Sigmoid colon (tissue), 7 donors: ENCODE results near the gene PCSK9. TPM values are rescaled to one million over a fixed set of nuclear protein-coding genes. Genes with fewer than 3 reads are reported as not detected.

ENCODE experiments used
- DNase-seq: peaks from one replicate; pipeline ENCODE4 v3.0.0-alpha.2; 2019
- H3K27ac ChIP-seq, 4 donors: fragments of 200-600 bp; sonication (generic); one replicate each; pipeline ENCODE4 v1.5.1; 2016 to 2019; ENCODE audit warnings: mild to moderate bottlenecking in 1 of 4
- H3K27me3 ChIP-seq, 3 donors: fragments of 200-600 bp; sonication (generic); one replicate each; pipeline ENCODE4 v1.5.1; 2019; ENCODE audit warnings: mild to moderate bottlenecking in 1 of 3
- H3K36me3 ChIP-seq, 4 donors: fragments of 200-600 bp; sonication (generic); one replicate each; pipeline ENCODE4 v1.5.1; 2016 to 2019
- H3K4me1 ChIP-seq, 4 donors: fragments of 200-600 bp; sonication (generic); one replicate each; pipeline ENCODE4 v1.5.1; 2017 to 2019
- H3K4me3 ChIP-seq, 4 donors: fragments of 200-600 bp; sonication (generic); one replicate each; pipeline ENCODE4 v1.5.1; 2017 to 2019; ENCODE audit warnings: mild to moderate bottlenecking in 2 of 4, moderate library complexity in 1 of 4
- H3K9me3 ChIP-seq, 4 donors: fragments of 200-600 bp in 3 of 4; sonication (generic) in 3 of 4; one replicate each; pipeline versions ENCODE4 v1.5.1 to v1.6.1; 2013 to 2019
- EP300 ChIP-seq, 4 donors: sonication (generic); formaldehyde crosslinking; IDR thresholded peaks; one replicate each; pipeline ENCODE4 v1.6.1; 2017; ENCODE audit warnings: antibody characterized with exemption in 4 of 4
- POLR2A ChIP-seq, 2 donors: fragments of 450-650 bp; IDR thresholded peaks; one replicate each; pipeline ENCODE4 v1.6.1; 2016; ENCODE audit warnings: antibody characterized with exemption in 2 of 2, mild to moderate bottlenecking in 2 of 2, moderate library complexity in 2 of 2
- POLR2AphosphoS5 ChIP-seq, 4 donors: sonication (generic); formaldehyde crosslinking; IDR thresholded peaks; one replicate each; pipeline ENCODE4 v1.6.1; 2017; ENCODE audit warnings: antibody characterized with exemption in 4 of 4
- WGBS, 2 donors: extraction: QIAGEN DNeasy Blood & Tissue Kit; methylation state at CpG; one replicate each; pipeline ENCODE4 v1.1.7; 2013; 5-methylcytosine and 5-hydroxymethylcytosine counted together
- intact Hi-C: fragments of 100-400 bp; cut with DNase I; formaldehyde crosslinking; loops from one replicate; pipeline ENCODE4 v1.15.1; 2023
- polyA plus RNA-seq, 3 donors: library from polyadenylated mRNA; stranded (reverse); fragments of 200-250 nt; gene quantifications; one replicate each; pipeline ENCODE4 v1.2.3, GENCODE V29; 2013
- total RNA-seq, 4 donors: library from RNA; depleted of rRNA; stranded (reverse); fragments of >200 nt; gene quantifications; one replicate each; pipeline ENCODE4 v1.1.0, GENCODE V29; 2016
- TF ChIP-seq, protein P1 (sequence below), 4 experiments: fragments of 450-650 bp in 3 of 4; fragments of 200-600 bp in 1 of 4; IDR thresholded peaks; one replicate each; pipeline ENCODE4 v1.5.1; 2016 to 2019; ENCODE audit warnings: antibody characterized with exemption in 4 of 4, mild to moderate bottlenecking in 3 of 4, moderate library complexity in 2 of 4
- donor health status: healthy with polysubstance abuse.
- donor health status: Bipolar disorder and iron deficiency.
- donor health status: healthy.

Gene PCSK9
- total and polyA plus RNA-seq, 7 donors: 0.28 to 41.9 (median 3.4) TPM; not detected in 3

DNA sequence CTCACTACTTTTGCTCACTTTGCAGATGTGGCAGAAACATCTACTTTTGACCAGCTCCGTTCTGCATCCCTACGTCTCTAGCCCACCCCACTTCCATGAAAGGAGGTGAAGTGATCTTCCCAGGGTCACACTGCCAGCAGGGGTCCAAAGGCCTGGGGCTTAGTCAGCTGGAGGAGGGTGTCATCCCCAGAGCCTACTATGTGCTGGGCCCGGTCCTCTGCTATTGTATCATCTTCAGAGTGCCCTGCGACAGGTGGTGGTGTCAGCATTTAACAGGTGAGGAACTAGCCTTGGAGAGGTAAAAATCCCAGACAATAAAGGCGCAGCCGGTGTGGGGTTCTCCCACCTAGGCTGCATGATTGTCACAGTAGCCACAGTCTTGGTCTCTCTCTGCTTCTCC, 46.2 kb upstream of the PCSK9 start:
- DNase-seq: no peak
- Histone ChIP-seq H3K27ac (no peak overlapping the region), H3K4me3 (no peak overlapping the region), H3K4me1 (peaks cover 0 to 33% (median 28%) of the 10 kb centered on the region in 4 donors), H3K27me3 (peaks cover 4 to 30% (median 18%) of the 10 kb centered on the region in 3 donors), H3K9me3 (no peaks in the 10 kb centered on the region), H3K36me3 (no peaks in the 10 kb centered on the region)
- WGBS, 2 donors: 93 to 96% methylated on average over 6 of the region's 6 CpGs
- no peak for TF ChIP-seq POLR2AphosphoS5 (IDR thresholded peaks at IDR 0.05)
- TF ChIP-seq, protein P1, sequence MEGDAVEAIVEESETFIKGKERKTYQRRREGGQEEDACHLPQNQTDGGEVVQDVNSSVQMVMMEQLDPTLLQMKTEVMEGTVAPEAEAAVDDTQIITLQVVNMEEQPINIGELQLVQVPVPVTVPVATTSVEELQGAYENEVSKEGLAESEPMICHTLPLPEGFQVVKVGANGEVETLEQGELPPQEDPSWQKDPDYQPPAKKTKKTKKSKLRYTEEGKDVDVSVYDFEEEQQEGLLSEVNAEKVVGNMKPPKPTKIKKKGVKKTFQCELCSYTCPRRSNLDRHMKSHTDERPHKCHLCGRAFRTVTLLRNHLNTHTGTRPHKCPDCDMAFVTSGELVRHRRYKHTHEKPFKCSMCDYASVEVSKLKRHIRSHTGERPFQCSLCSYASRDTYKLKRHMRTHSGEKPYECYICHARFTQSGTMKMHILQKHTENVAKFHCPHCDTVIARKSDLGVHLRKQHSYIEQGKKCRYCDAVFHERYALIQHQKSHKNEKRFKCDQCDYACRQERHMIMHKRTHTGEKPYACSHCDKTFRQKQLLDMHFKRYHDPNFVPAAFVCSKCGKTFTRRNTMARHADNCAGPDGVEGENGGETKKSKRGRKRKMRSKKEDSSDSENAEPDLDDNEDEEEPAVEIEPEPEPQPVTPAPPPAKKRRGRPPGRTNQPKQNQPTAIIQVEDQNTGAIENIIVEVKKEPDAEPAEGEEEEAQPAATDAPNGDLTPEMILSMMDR (IDR thresholded peaks at IDR 0.05): no peak
- no peak for TF ChIP-seq POLR2A (IDR thresholded peaks at IDR 0.05)
- TF ChIP-seq EP300 (IDR thresholded peaks at IDR 0.05): no peak
- intact Hi-C loops: no loop called here

DNA sequence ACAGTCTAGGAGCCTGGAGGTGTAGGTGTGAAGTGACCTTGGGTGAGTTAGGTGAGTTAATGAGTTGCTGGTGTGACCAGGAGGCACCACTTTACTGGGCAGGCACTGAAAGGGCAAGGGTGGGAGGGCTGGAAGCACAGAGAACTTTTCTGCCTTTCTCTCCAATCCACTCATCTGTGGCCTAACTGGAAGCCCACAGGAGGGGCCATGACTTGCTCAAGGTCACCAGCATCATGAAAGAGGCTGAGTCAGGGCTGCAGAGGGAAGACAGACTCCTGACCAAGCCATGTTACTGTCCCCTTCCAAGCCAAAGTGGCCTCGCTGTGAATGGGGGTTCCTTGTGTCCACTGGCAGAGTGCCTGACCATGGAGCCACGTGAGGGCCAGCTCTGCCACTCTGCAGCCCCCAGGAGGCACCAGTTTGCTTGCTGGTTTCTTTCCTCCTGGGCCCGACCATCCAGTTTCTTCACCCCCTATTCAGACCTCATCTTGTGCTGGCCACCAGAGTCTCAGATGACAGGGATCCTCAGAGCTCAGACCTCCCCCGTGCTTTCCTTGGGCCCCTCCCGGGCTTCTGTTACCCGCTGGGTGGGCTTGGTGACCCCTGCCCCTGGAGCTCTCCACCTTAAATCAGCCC, 44.9 kb upstream of the PCSK9 start:
- intact Hi-C loops: no loop called here
- peaks cover 0 to 25% (median 21%) of the 10 kb centered on the region in 4 donors for H3K4me1 ChIP-seq

DNA sequence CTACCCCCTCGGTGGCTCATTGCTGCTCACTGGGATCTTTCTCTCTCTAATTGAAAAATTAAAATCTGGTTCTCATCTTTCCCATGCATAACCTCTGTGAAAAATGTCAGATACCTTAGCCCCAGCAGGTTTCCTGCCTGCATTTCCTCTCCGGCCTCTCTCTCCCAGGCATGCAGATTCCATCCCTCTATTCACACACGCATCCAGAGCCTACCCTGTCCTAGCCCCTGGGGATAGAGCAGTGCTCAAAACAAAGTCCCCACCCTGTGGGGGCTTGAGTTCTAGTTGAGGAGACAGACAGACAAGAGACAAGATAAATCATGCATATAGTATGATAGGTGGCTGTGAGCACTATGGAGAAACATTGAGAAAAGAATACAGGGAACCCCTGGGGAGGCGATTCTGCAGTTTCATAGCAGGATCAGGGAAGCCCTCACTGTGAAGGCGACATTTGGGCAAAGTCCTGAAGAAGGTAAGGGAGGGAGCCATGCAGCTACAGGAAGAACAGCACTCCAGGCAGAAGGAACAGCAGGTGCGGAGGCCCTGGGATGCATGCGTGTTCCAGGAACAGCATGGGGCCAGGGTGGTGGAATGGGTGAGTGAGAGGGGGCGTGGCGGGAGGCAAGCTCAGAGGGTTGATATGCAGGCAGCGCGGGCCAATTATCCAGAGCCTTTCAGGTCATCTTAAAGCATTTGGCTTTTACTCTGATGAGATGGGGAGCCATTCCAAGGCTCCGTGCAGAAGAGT, 44.2 kb upstream of the PCSK9 start:
- intact Hi-C loops: no loop called here
- 67 to 82% methylated on average over 12 of the region's 12 CpGs for WGBS, 2 donors
- Histone ChIP-seq H3K27me3 (peaks cover 4 to 42% (median 18%) of the 10 kb centered on the region in 3 donors), H3K9me3 (no peaks in the 10 kb centered on the region), H3K4me1 (peaks cover 0 to 17% (median 14%) of the 10 kb centered on the region in 4 donors), H3K4me3 (no peak overlapping the region), H3K27ac (no peak overlapping the region), H3K36me3 (no peaks in the 10 kb centered on the region)
- no peak for DNase-seq
- TF ChIP-seq EP300 (IDR thresholded peaks at IDR 0.05): no peak
- no peak for TF ChIP-seq POLR2AphosphoS5 (IDR thresholded peaks at IDR 0.05)
- TF ChIP-seq, protein P1 (IDR thresholded peaks at IDR 0.05): no peak
- TF ChIP-seq POLR2A (IDR thresholded peaks at IDR 0.05): no peak

More for the DNA sequence above, 44.9 kb upstream of the PCSK9 start:
- H3K9me3 ChIP-seq: no peaks in the 10 kb centered on the region
- H3K36me3 ChIP-seq: no peaks in the 10 kb centered on the region
- H3K27ac ChIP-seq: no peak overlapping the region
- TF ChIP-seq POLR2AphosphoS5 (IDR thresholded peaks at IDR 0.05) (no peak), EP300 (IDR thresholded peaks at IDR 0.05) (no peak), POLR2A (IDR thresholded peaks at IDR 0.05) (no peak)
- TF ChIP-seq, protein P1 (IDR thresholded peaks at IDR 0.05): no peak
- WGBS, 2 donors: 66 to 80% methylated on average over 6 of the region's 6 CpGs
- H3K4me3 ChIP-seq: no peak overlapping the region
- peaks cover 4 to 37% (median 18%) of the 10 kb centered on the region in 3 donors for H3K27me3 ChIP-seq
- DNase-seq: no peak

DNA sequence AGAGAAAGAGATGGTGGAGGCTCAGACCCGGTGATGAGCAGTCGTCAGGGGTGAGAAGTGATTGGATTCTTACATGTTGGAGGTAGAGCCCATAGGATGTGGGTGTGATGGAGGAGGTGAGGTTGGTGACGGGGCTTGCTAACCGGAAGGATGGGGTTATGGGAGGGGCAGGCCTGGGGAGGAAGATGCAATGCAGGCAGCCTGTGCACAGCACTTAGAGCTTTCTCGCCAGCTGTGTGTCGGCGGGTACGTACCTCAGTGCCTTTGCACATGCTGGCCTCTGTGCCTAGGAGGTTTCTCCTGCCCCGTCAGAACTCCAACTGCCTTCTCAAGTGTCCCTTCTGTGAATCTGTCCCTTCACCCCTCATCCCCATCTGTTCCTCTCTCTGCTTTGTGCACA, 43.5 kb upstream of the PCSK9 start:
- intact Hi-C loops: loop anchor here (1.0 kb wide), 1 partner anchor 46 kb away; no protein-coding TSS in a partner anchor
- 70 to 78% methylated on average over 9 of the region's 9 CpGs for WGBS, 2 donors
- peaks cover 4 to 48% (median 18%) of the 10 kb centered on the region in 3 donors for H3K27me3 ChIP-seq

More for the DNA sequence above, 43.5 kb upstream of the PCSK9 start:
- no peak overlapping the region for H3K4me3 ChIP-seq
- H3K4me1 ChIP-seq: peaks cover 0 to 11% (median 9%) of the 10 kb centered on the region in 4 donors
- H3K36me3 ChIP-seq: no peaks in the 10 kb centered on the region
- H3K27ac ChIP-seq: no peak overlapping the region
- DNase-seq: no peak
- no peaks in the 10 kb centered on the region for H3K9me3 ChIP-seq
- TF ChIP-seq EP300 (IDR thresholded peaks at IDR 0.05) (no peak), POLR2AphosphoS5 (IDR thresholded peaks at IDR 0.05) (no peak), POLR2A (IDR thresholded peaks at IDR 0.05) (no peak)
- TF ChIP-seq, protein P1 (IDR thresholded peaks at IDR 0.05): no peak
